Panc1 (cell line): ENCODE measurements around the gene IFITM2. TPM values are rescaled to one million over a fixed set of nuclear protein-coding genes. Genes with fewer than 3 reads are reported as not detected.

Experiments
- ATAC-seq: fragments of 200-7000 bp; cut with Tn5 transposase; 2 replicates; pipeline ENCODE4 v1.9.1; 2020; ENCODE audit warnings: mild to moderate bottlenecking, moderate library complexity
- BruUV-seq: library from RNA; stranded (reverse); fragments of 400-500 nt; replicated peaks from 2 replicates; lab custom pipeline; 2021; lab: Mats Ljungman, UMichigan
- CTCF ChIA-PET: fragments of 300-600 bp; sonication (Branson Sonifier 250); formaldehyde crosslinking; loops from one replicate; lab custom pipeline; 2022; ENCODE audit warnings: antibody characterized with exemption; lab: Charles Lee
- POLR2A ChIA-PET: fragments of 300-600 bp; sonication (Branson Sonifier 250); formaldehyde crosslinking; loops from one replicate; lab custom pipeline; 2022; ENCODE audit warnings: antibody characterized with exemption; lab: Charles Lee
- DNase-seq: peaks from one replicate; pipeline ENCODE4 v3.0.0-alpha.2; 2010; ENCODE audit warnings: low read depth, low spot score
- H3K27ac ChIP-seq: 2 replicates; pipeline ENCODE4 v1.5.1; 2011; ENCODE audit warnings: mild to moderate bottlenecking, low read length, inconsistent platforms
- H3K27me3 ChIP-seq: fragments of 200-500 bp; sonication (Bioruptor generic); 2 replicates; pipeline ENCODE4 v1.6.0; 2014; ENCODE audit warnings: low read length, inconsistent platforms; ENCODE audit not compliant: control insufficient read depth, insufficient read depth
- H3K36me3 ChIP-seq: fragments of 200-500 bp; sonication (Bioruptor generic); 2 replicates; pipeline ENCODE4 v1.5.1; 2014; ENCODE audit warnings: inconsistent platforms, mild to moderate bottlenecking, low read length, moderate library complexity; ENCODE audit not compliant: control insufficient read depth, insufficient read depth
- H3K4me1 ChIP-seq: 2 replicates; pipeline ENCODE4 v1.5.1; 2011; ENCODE audit warnings: inconsistent platforms, mild to moderate bottlenecking, low read length, moderate library complexity; ENCODE audit not compliant: control insufficient read depth, insufficient read depth
- H3K4me3 ChIP-seq, 2 experiments: 2 replicates each; pipeline ENCODE4 v1.5.1; 2011 to 2012; ENCODE audit warnings: low read depth in 2 of 2, low read length in 2 of 2, mild to moderate bottlenecking in 2 of 2, inconsistent platforms in 1 of 2, moderate library complexity in 1 of 2
- H3K9me3 ChIP-seq: fragments of 200-500 bp; sonication (Bioruptor generic); 2 replicates; pipeline ENCODE4 v1.5.1; 2014; ENCODE audit warnings: low read depth, mild to moderate bottlenecking, inconsistent platforms, low read length, moderate library complexity; ENCODE audit not compliant: control insufficient read depth, insufficient read depth
- POLR2AphosphoS5 ChIP-seq: IDR thresholded peaks from 2 replicates; pipeline ENCODE4 v1.6.1; 2012; ENCODE audit warnings: mild to moderate bottlenecking, low read depth, low read length, moderate library complexity
- REST ChIP-seq, 2 experiments: IDR thresholded peaks; 2 replicates each; pipeline ENCODE4 v1.6.1; 2011 to 2012; ENCODE audit warnings: low read depth in 2 of 2, control low read depth in 1 of 2, low read length in 1 of 2, mild to moderate bottlenecking in 1 of 2, moderate library complexity in 1 of 2; ENCODE audit not compliant: insufficient read depth in 1 of 2
- SIN3A ChIP-seq: IDR thresholded peaks from 2 replicates; pipeline ENCODE4 v1.6.1; 2012; ENCODE audit warnings: low read depth, mild to moderate bottlenecking, low read length, moderate library complexity, borderline replicate concordance; ENCODE audit not compliant: insufficient read depth
- TCF7L2 ChIP-seq: IDR thresholded peaks from 2 replicates; pipeline ENCODE4 v1.6.1; 2011; ENCODE audit warnings: mild to moderate bottlenecking, low read depth, low read length, inconsistent platforms
- in situ Hi-C: cut with HindIII; loops from 2 replicates; pipeline ENCODE4 v1.10.0; 2016; ENCODE audit warnings: low sequenced_read_pairs, low pct_unique_long_range_greater_than_20kb
- intact Hi-C: fragments of 100-400 bp; cut with micrococcal nuclease; formaldehyde crosslinking; loops from one replicate; pipeline ENCODE4 v1.10.0; 2022; ENCODE audit not compliant: unreplicated experiment
- total RNA-seq: library from RNA; stranded (reverse); gene quantifications from one replicate; pipeline ENCODE4 v1.2.1, GENCODE V29; 2021; ENCODE audit not compliant: unreplicated experiment
- TF ChIP-seq, protein P1 (sequence below): fragments of 450-650 bp; IDR thresholded peaks from 2 replicates; pipeline ENCODE4 v1.5.1; 2017; ENCODE audit warnings: mild to moderate bottlenecking

IFITM2 gene
- total RNA-seq, 1 experiment from 2014 or later = 183 TPM

- Histone ChIP-seq H3K4me3 (no peak overlapping the region), H3K27ac (no peak overlapping the region), H3K4me1 (peaks cover 22% of the 10 kb centered on the region), H3K27me3 (no peaks in the 10 kb centered on the region), H3K36me3 (no peaks in the 10 kb centered on the region), H3K9me3 (no peaks in the 10 kb centered on the region)
- ATAC-seq (no peak), DNase-seq (no peak)
- no TSS peak for BruUV-seq
- TF ChIP-seq REST (IDR thresholded peaks at IDR 0.05; ENCODE audit: insufficient read depth in 1 of 2, low read depth in 2 of 2, low read length in 1 of 2) (no peak), POLR2AphosphoS5 (no peak), SIN3A (no peak), TCF7L2 (no peak)
- TF ChIP-seq, protein P1, sequence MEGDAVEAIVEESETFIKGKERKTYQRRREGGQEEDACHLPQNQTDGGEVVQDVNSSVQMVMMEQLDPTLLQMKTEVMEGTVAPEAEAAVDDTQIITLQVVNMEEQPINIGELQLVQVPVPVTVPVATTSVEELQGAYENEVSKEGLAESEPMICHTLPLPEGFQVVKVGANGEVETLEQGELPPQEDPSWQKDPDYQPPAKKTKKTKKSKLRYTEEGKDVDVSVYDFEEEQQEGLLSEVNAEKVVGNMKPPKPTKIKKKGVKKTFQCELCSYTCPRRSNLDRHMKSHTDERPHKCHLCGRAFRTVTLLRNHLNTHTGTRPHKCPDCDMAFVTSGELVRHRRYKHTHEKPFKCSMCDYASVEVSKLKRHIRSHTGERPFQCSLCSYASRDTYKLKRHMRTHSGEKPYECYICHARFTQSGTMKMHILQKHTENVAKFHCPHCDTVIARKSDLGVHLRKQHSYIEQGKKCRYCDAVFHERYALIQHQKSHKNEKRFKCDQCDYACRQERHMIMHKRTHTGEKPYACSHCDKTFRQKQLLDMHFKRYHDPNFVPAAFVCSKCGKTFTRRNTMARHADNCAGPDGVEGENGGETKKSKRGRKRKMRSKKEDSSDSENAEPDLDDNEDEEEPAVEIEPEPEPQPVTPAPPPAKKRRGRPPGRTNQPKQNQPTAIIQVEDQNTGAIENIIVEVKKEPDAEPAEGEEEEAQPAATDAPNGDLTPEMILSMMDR = no peak
- POLR2A ChIA-PET = no interaction called here
- intact Hi-C loops (no loop called here), in situ Hi-C loops (no loop called here)
- CTCF ChIA-PET = no interaction called here
These were observed 23.2 kb downstream of the IFITM2 start for GRCh38 chr11:330694-331357.

DNA sequence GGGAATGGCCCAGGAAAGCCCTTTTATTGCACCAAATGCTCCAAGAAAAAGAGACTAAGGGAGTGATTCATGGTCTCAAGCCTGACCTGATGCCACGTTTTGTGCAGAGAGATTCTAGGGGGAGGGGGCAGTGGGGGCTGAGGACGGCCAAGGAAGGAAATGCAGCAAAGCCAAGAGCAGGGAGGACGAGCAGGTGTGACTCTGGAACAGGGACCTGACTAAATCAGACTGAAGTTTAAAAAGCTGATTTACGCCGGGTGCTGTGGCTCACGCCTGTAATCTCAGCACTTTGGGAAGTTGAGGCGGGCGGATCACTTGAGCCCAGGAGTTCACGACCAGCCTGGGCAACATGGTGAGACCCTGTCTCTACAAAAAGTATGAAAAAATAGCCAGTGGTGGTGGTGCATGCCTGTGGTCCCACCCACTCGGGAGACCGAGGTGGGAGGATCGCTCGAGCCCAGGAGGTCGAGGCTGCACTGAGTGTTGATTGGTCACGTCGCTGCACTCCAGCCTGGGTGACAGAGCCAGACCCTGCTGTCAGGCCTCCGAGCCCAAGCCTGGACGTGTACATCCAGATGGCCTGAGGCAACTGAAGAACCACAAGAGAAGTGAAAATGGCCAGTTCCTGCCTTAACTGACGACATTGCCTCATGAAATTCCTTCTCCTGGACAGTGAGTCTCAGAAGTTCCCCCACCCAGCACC lies 23.9 kb downstream of the IFITM2 start:
- ATAC-seq = no peak
- H3K9me3 ChIP-seq = no peaks in the 10 kb centered on the region
- CTCF ChIA-PET = no interaction called here
- no peaks in the 10 kb centered on the region for H3K36me3 ChIP-seq
- TF ChIP-seq SIN3A = no peak
- no peak for TF ChIP-seq POLR2AphosphoS5
- TF ChIP-seq, protein P1 = no peak
- no peak for TF ChIP-seq TCF7L2
- no peak for TF ChIP-seq REST (IDR thresholded peaks at IDR 0.05; ENCODE audit: insufficient read depth in 1 of 2, low read depth in 2 of 2, low read length in 1 of 2)
- H3K4me1 ChIP-seq = peaks cover 18% of the 10 kb centered on the region
- intact Hi-C loops (no loop called here), in situ Hi-C loops (no loop called here)
- DNase-seq = no peak
- no peak overlapping the region for H3K4me3 ChIP-seq
- no peaks in the 10 kb centered on the region for H3K27me3 ChIP-seq
- POLR2A ChIA-PET = no interaction called here
- H3K27ac ChIP-seq = no peak overlapping the region
- BruUV-seq = no TSS peak
